NCI-H345 treated with DMSO at 0.1 percent for 48 hours (cell line): Measurements from ENCODE around the gene DLX1.

Source experiments
- DNase-seq: peaks from one replicate; lab custom pipeline; 2025; ENCODE audit not compliant: unreplicated experiment; lab: John Stamatoyannopoulos, UW

Gene DLX1

DNA sequence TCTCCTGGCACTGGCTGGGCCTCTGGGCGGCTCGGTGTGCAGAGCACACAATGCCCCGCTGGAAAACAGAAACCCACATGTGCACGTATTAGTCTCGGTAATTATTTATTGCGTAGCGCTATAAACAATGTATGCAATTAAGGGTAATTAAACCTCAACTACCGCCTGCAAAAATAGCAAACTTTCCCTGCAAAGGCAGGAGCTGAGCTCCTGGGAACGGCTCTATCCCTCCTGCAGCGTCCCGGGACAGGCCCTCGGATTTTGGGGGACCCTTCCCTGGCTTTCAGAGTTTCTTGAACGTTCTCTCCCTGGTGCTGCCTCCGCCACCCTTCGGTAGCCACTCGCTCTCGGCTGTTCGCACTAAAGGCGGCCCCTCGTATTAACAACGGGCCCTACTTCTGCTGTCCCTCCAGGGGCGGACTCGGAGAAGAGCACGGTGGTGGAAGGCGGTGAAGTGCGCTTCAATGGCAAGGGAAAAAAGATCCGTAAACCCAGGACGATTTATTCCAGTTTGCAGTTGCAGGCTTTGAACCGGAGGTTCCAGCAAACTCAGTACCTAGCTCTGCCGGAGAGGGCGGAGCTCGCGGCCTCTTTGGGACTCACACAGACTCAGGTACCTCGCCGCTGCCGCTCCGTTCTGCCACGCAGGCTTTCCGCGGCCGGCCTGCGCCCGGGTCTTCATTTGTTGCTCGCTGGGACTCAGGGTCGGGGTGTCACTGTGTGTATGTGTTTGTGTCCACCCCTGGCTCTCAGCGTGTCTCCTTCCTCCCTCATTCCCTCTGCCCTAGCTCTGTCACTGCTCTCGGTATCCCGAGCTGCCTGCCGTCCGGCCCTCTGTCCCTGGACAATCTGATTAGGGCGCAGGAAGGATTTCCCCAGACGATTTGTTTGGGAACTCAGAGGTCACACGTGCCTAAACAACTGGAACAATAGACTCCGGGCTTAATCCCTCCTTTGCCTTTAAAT lies 1.2 kb downstream of the DLX1 start:
- peak; percentile 10 for DNase-seq

DNA sequence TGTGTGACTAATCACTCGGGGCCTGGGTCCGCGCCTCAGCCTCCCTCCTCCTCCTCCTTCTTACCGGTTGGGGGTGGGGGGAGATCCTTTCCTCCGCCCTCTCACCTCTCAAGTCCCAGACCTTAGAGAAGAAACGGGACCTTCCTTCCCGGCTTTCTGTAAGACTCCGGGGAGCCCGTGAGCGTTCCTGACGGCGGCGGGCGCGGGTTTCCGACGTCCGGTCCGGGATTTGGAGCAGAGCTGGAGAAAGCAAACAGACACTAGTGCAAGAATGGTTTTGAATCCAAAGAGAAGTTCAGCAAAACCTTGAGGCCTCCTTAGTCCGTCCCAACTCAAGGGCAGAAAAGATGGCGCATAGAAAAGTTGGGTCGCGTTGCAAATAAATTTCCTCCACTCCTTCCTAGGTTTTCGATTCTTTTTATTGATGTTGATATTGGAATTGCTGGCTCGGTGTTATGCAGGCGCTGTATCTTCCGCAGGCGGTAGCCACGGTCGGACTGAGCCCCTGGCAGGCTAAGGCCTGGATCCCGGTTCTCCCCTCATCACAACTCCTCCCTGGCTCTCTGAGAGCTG lies 2.0 kb downstream of the DLX1 start:
- no peak for DNase-seq

DNA sequence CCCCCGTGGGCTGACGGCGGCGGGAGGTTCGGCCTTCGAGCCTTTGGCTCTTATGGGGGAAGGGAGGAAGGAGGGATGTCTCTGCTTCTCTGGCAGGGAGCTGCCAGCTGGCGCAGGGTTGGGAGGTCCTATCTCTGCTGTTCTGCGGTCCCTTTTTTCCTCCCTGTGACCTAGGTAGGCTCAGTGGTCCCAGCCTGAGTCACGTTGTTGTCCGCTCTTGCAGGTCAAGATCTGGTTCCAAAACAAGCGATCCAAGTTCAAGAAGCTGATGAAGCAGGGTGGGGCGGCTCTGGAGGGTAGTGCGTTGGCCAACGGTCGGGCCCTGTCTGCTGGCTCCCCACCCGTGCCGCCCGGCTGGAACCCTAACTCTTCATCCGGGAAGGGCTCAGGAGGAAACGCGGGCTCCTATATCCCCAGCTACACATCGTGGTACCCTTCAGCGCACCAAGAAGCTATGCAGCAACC lies 2.5 kb downstream of the DLX1 start:
- no peak for DNase-seq

DNA sequence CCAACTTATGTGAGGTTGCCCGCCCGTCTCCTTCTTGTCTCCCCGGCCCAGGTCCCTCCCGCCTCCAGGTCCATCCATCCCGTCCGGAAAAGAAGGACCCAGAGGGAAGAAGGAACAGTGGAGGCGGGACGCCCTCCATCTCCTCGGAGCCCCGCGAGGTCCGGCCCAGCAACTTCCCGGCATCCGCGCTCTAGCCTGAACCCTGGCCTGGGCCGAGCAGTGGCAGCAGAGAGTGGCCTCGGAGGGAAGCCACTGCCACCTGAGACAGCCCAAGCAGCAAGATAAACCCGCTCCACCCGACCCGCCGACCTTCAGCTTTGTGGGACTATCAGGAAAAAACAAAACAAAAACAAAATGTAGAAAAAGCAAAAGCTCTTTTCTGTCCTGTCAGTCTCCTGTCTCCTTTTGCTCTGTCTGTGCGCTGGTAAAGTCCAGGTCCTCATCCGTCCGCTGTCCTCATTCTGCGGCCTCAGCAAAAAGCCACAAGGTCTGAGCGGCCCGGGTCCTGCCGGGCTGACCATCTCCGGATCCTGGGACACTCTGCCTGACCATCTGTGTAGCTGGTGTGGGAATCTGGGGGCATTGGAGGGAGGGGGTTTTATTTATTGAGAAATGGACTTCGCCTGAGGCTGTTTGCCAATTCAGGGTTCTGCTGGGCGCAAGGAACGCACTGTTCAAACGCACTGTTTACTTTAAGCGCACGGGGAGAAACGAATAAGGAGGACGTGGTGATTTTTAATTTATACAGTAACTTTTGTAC lies 3.1 kb downstream of the DLX1 start:
- DNase-seq, result no peak

DNA sequence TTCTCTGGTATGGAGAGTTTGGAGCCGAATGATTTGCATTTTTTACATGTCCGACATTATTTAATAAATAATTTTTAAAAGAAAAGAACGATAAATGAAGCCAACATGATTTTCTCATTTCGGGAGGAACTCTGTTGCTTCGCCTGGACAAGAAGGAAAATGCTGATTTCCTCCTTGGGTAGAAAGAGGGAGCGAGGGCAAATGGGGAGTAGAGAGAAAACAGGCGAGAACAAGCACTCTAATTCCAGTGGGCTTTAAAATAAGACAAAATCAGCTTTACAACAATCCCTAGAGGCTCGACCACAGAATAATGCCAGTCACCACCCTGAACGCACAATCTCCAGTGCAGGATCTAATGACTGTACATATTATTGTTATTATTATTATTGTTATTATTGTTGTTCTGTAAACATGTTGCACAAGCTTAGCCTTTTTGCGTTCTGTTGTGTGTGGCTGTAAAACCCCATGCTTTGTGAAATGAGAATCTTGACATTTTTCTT lies 3.7 kb downstream of the DLX1 start:
- no peak for DNase-seq

DNA sequence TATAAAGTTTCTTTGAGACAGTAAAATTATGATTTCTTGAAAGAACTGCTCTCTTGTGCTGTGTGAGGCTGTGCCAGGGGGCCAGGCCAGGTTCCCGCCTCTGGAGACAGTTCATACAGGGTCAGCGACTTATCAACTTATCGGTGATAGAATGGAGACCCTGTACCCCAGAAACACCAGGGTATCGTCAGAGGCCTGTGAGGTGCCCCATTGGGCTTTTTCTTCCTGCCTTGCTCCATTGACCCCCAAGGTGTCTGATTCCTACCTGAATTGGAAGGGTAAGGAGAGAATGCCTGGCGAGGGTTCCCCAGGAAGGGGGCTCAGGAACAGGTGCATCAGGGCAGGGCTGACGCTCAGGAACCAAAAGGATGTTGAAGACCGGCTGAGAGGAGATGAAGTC lies 4.3 kb downstream of the DLX1 start:
- DNase-seq, result no peak

DNA sequence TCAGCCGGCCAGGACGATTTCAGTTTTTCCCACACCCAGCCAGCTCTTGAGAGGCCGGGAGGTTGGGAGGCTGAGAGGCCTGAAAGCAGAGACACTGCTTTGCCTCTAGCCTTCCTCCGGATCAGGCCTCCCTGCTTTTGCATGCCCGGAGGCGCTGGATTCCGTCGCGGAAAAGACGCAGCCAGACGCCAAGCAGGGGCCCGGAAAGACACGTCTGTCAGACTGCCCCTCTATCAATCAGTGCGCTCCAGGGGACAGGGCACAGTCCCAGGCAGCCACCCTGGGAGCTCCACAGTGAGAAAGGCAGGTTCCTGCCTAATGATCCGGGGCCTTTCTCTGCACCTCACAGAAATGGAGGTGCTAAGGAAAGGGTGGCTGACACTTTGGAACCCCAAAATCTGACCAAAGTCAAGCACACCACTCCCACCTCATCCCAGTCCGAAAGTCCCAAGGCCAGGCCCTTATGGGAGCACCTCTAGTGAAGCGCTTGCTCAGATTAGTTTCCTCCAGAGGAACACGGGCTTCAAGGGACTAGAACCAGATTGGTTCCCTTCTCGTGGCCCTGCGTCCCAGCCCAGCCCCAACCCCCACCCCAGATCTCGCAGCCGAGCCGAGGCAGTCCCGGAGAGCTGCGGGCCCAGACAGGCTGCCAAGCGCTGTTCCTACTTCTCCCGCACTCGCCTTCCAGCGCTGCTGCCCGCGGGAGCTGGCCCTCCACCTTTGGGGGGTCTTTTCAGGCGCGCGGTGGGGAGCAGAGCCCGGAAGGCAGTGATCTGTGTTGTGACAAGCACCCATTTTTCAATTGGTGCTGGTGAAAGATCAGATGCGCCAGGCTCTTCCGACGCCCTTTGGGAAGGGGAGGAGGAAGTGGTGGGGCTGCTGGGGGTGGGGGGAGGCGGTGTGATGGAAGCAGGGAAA lies 5.0 kb downstream of the DLX1 start:
- no peak for DNase-seq

DNA sequence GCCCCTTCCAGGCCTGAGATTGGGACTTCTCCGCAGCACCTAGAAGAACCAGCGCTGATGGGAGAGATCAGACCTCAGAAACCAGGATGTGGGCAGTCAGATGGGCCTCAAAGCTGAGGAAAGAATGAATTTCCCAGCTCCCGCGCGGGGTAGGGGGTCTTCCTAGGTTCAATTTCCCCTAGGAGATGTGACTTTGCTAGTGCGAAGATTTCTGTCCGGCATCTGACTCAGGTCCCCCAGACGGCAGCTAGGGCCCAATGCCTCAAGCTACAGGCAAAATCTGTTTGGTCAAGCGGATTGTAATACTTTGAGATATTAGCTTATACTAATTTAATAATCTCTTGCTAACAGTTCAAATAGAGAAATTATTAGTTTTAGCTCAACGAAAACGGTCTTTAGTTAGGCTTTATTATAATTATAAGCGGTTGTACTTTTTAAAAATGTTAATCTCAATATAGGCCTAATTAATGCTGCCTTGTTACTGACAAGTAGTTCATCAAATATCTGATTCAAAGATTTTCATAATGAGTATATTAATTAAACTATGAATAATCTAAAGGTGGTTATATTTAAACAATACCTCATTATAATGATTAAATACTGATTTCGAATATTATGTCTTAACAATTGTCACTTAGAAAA lies 5.8 kb downstream of the DLX1 start:
- DNase-seq, result no peak

DNA sequence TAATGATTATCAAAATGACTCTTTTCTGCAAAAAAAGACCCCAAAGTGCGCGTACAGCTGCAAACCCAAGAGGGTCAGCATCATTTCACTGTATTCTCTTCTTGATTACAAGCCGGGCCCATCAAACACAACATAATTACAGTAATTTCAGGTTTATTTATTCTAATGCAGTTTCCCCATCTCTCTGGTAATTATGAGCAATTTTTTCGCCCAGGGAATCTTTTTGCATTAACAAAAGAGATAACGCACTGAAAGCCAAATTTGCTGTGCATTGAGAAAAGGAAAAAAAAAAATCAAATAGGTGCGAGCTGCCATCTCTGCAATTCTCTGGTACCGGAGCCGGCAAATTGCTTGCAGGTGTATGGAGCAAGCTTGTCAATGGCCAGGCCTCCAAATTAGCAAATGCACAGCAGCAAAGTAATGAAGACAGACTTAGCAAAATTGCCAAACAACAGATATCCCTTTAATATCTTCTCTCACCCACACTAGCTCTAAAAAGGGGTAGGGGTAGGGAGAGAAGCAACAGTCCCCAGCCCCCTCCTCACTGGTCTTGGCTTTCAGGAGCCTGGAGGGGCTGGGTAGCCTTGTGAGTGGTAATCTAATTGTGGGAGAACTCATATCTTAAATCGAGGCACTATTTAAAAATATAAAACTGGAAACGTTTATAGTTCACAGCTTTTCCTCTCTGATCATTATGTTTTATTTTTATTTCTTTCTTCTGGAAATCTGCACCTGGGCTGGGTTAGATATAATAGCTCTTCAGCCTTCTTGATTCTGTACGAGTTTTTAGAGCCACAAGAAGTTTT lies 6.7 kb downstream of the DLX1 start:
- no peak for DNase-seq

DNA sequence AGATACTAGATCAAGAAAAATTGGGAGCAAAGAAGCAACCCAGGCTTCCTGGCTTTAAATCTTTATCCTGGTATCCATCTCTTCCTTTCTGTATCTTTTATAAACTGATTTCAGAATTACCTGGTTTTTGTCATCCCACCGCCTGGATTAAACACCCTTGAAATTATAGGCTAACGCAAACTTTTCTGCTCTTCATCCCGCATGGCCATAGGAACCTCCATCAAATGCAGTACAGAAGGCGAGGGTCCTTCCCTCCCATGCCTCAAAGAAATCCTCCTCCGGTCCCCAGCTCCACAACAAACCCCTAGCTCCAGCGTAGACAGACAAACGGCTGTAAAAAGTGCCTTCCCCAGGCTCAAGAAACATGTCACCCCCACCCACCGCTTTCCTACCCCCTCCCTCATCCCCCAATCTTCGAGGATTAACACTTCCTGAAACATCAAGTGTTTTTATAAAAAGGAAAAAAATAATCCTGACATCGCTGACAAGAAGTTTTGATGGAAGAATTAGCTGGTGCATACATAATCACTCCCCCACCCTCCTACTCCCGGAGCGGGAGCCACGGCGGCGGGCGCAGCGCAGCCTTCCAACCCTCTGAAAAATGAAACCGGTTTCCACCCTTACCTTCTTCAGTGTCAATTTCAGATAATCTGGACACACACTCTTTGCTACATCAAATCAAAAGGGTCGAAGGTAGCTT lies 7.6 kb downstream of the DLX1 start:
- DNase-seq, result no peak

DNA sequence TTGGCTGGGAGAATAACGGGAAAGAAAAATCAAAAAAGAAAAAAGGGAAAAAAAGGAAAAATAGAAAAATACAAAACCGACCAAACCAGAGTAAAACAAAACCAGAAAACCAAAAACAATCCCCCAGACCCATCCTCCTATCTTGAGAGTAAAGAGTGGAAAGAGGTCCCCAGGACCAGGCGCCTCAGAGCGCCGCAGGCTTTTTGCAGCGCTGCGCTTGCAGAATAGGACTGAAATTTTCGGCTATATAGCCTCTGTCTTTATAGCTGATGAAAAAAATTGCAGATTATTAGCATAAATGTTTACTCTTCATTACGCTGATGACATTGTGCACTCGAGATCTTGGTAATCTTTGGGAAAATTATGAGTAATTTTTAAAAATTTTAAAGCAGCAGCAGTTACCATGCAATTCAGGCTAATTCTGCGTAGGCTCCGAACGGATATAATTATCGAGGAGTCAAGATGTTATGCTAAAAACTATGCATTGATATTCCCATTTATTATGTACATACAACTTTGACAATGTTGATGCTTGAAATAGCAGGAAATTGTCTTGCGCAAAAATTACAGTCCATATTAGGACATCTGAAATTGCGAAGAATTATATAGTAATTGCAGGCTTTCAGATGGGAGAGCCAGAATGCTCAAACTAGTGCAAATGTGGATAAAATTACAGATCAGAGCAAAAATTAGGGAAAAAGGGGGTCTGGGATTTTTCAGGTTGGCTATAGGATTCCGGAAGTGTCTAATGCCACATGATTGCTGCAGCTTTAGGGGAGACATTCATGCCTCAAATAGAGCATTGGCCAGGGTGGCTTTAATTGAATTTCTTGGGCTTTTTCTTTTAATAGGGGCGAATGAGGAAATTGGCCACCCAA lies 8.3 kb downstream of the DLX1 start:
- no peak for DNase-seq

DNA sequence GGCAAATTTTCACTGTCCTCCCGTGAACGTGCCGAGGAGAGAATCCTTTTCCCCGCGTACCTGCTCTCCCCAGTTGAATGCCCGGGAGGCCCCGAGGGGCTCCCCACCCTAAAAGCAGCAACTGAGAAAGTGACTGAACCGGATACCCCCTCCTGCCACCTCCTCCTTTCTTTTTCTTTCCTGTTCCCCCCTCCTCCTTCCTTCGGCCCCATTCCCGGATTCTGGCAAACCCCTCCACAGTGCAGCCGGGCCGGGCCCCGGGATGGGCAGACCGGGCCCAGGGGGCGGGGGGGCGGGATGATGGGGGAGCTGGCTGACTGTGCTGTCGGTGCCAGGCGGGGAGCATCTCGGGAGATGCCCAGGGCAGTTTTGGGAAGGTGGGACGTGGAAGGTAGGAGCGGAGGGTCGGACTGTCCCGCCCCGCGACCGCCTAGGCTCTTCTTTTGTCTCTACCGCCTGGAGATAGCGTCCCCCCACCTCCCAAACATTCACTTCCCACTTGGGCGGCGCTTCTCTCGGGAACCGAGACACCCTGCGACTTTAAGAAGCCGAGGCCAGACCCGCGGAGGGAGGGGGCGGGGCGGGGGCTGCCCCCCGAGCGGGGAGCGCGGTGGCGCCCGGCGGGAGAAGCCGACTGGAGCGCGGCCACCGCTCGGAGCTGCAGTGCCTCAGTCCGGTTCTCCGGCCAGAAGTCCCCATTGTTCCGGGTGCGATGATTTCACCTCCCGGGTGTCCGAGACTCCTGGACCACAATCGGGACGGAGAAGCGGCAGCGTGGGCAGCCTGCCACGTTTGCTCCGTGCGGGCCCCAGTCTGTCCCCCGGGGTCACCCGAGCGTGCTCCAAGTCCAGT lies 9.2 kb downstream of the DLX1 start:
- no peak for DNase-seq

DNA sequence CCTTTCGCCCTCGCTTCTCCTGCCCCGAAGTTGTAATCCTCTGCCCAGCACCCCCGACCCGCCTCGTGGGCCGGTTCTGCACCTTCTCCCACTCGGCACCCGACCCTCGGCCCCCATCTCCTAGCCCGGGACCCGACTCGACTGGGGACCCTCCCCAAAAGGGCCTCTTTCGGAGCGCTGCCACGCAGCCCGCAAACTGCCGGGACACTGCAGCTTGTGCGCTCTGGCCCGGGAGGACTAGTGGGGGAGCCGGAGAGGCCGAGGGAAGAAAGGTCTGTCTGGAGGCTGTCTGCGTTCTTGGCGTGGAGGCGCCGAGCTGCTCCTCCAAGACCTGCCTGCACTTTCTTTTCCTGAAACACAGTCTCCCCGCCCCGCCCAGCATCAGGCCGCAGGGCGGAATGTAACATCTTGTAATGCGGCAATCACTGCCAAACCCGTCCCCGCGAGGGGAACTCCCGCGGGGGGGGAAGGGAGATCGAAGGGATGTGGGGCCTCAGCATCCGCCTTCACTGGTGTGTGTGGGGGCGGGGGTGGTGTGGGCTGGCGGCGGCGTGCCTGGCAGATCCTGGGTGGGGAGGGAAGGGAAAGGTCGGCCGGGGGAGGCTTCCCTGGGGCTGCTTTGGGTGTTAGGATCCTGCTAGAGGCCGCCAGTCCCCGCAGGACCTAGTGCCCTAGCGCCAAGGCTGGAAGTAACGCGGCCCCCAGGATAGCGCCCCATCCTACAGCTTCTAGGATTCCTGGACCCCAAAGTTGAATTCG lies 10.0 kb downstream of the DLX1 start:
- no peak for DNase-seq

DNA sequence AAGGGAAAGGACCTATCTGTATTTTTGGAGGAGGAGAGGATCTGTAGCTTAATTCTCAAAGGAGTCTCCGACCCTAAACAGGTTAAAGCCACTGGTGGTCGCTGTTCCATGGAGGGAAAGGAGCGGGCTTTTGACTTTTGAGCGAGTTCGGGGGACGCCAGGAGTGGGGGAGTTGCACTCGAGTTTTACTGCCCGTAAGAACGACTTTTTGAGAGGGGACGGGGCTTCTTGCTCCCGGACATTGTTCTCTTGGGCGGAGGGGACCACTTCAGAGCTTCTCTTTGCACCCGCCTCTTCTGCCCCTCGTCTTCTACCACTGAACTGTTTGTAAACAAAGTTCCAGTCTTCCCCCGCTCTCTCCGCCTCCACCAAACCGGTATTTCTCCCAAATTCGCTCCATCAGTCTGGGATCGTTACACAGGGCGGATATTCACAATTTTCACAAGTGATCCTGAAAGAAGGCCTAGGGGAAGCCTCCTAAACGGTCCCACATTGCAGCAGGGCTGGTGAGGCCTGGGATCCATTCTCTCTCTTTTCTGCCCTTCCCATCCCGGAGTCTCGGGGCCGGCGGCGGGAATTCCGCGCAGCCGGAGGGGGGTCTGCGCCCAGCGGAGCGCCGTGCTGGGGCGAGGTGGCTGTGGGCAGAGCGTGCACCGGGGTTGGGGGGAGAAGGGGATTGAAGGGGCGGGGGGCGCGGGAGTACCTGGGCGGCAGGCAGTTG lies 10.8 kb downstream of the DLX1 start:
- DNase-seq, result peak; percentile 45
